Measurements from ENCODE around the gene TXLNB. TPM values are rescaled to one million over a fixed set of nuclear protein-coding genes. Genes with fewer than 3 reads are reported as not detected.

The TXLNB gene
- total and polyA plus RNA-seq, 2 of the 4 experiments (the other 2 are of a cell fraction) = under 0.01 to 0.05 TPM

DNA sequence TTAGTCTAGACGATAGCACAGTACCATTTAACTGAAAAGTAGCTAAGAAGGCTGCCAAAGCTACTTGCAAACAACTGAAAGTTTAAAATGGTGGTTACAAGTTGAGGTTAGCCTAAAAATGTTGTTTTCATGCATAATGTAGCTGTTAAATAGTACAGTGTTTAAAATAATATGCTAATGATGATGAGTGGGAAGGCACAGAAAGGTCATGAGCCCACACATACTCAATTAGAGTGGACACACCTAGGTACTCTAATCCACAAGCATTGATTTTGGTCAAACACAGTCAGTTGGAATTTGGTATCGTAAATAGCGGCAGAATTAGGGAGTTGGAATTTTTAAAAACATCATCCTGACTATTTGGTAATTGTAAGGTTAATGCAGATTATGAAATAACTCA is 7.0 kb downstream of the TXLNB start:
- intact Hi-C loops (cut with micrococcal nuclease) (no loop called here), dilution Hi-C loops (cut with HindIII; ENCODE audit: low sequenced_read_pairs, unreplicated experiment) (no loop called here), in situ Hi-C loops (cut with MboI; ENCODE audit: low sequenced_read_pairs) (no loop called here)
- ATAC-seq (ENCODE audit: low read depth) (no peak), DNase-seq (no peak)
- POLR2A ChIA-PET (ENCODE audit: unreplicated experiment) = no interaction called here
- Histone ChIP-seq H4K5ac (ENCODE audit: low read depth, low read length) (no peak overlapping the region), H2BK5ac (ENCODE audit: low read depth, low read length, poor library complexity, severe bottlenecking) (no peak overlapping the region), H3K4me2 (ENCODE audit: low read depth, low read length) (no peak overlapping the region), H3K36me3 (ENCODE audit: control insufficient read depth, insufficient read depth, low read length) (no peaks in the 10 kb centered on the region), H3K9me3 (ENCODE audit: control insufficient read depth, insufficient read depth, low read length) (no peaks in the 10 kb centered on the region), H3K4me1 (ENCODE audit: control insufficient read depth, insufficient read depth, low read length) (no peaks in the 10 kb centered on the region), H3K4ac (ENCODE audit: low read depth, low read length) (no peak overlapping the region), H3K27me3 (ENCODE audit: control insufficient read depth, insufficient read depth, low read length) (no peaks in the 10 kb centered on the region), H2AK5ac (ENCODE audit: low read depth, low read length) (no peak overlapping the region), H2AFZ (replicated peaks; ENCODE audit: low read length, poor library complexity) (no peak overlapping the region), H2BK20ac (ENCODE audit: low read depth, low read length) (no peak overlapping the region), H3K23ac (ENCODE audit: low read depth, low read length) (no peak overlapping the region), H3K18ac (ENCODE audit: low read depth, low read length) (no peak overlapping the region), H2BK15ac (ENCODE audit: low read depth, low read length) (no peak overlapping the region), H3K14ac (replicated peaks; ENCODE audit: low read depth, low read length) (no peak overlapping the region), H3K79me1 (ENCODE audit: low read depth in 1 of 2, low read length in 2 of 2) (no peaks in the 10 kb centered on the region), H3K9me1 (ENCODE audit: insufficient read depth, low read length) (no peaks in the 10 kb centered on the region), H4K8ac (ENCODE audit: low read depth in 2 of 2, low read length in 2 of 2) (no peak overlapping the region), H2AK9ac (replicated peaks; ENCODE audit: low read depth, low read length, poor library complexity) (no peak overlapping the region), H4K20me1 (ENCODE audit: insufficient read depth, low read length) (no peaks in the 10 kb centered on the region), H4K91ac (ENCODE audit: insufficient read depth, low read depth, low read length) (no peak overlapping the region), H3K9ac (ENCODE audit: low read depth, low read length) (no peak overlapping the region), H2BK120ac (ENCODE audit: low read depth, low read length) (no peak overlapping the region), H3K27ac (ENCODE audit: insufficient read depth, low read length) (no peak overlapping the region), H3K4me3 (ENCODE audit: insufficient read depth, low read depth, low read length) (no peak overlapping the region), H3K56ac (ENCODE audit: extremely low read depth, insufficient read depth, low read length) (no peak overlapping the region)
- no TSS peak for BruUV-seq (replicated peaks)
- CTCF ChIA-PET = no interaction called here
- WGBS, 2 experiments (ENCODE audit: extremely low coverage in 2 of 2, insufficient read length in 1 of 2) = no CpG with 5 or more reads among the region's 3 CpGs
- TF ChIP-seq POLR2A (IDR thresholded peaks at IDR 0.05; ENCODE audit: low read depth, low read length) (no peak), CTCF (conservative IDR thresholded peaks at IDR 0.05; ENCODE audit: low read depth, low read length) (no peak), BHLHE40 (IDR thresholded peaks at IDR 0.05; ENCODE audit: low read depth, low read length) (no peak), MAZ (IDR thresholded peaks at IDR 0.05; ENCODE audit: borderline replicate concordance, low read depth, low read length) (no peak), MXI1 (IDR thresholded peaks at IDR 0.05; ENCODE audit: borderline replicate concordance, low read depth, low read length) (no peak), SMC3 (IDR thresholded peaks at IDR 0.05; ENCODE audit: low read depth, low read length) (no peak), CEBPB (IDR thresholded peaks at IDR 0.05; ENCODE audit: low read depth, low read length) (no peak), RAD21 (IDR thresholded peaks at IDR 0.05; ENCODE audit: low read length) (no peak), CHD1 (IDR thresholded peaks at IDR 0.05; ENCODE audit: low read depth, low read length) (no peak), RCOR1 (IDR thresholded peaks at IDR 0.05; ENCODE audit: insufficient replicate concordance, low read length) (no peak), MAFK (IDR thresholded peaks at IDR 0.05; ENCODE audit: low read depth, low read length) (no peak), NFE2L2 (IDR thresholded peaks at IDR 0.05; ENCODE audit: low read depth, low read length) (no peak), FOS (IDR thresholded peaks at IDR 0.05; ENCODE audit: low read depth, low read length) (no peak), RFX5 (IDR thresholded peaks at IDR 0.05; ENCODE audit: low read depth, low read length) (no peak)
- TF ChIP-seq, protein P1, sequence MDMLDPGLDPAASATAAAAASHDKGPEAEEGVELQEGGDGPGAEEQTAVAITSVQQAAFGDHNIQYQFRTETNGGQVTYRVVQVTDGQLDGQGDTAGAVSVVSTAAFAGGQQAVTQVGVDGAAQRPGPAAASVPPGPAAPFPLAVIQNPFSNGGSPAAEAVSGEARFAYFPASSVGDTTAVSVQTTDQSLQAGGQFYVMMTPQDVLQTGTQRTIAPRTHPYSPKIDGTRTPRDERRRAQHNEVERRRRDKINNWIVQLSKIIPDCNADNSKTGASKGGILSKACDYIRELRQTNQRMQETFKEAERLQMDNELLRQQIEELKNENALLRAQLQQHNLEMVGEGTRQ (IDR thresholded peaks at IDR 0.05; ENCODE audit: low read depth, low read length) = no peak
- TF ChIP-seq, protein P2, sequence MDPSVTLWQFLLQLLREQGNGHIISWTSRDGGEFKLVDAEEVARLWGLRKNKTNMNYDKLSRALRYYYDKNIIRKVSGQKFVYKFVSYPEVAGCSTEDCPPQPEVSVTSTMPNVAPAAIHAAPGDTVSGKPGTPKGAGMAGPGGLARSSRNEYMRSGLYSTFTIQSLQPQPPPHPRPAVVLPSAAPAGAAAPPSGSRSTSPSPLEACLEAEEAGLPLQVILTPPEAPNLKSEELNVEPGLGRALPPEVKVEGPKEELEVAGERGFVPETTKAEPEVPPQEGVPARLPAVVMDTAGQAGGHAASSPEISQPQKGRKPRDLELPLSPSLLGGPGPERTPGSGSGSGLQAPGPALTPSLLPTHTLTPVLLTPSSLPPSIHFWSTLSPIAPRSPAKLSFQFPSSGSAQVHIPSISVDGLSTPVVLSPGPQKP (IDR thresholded peaks at IDR 0.05; ENCODE audit: borderline replicate concordance, low read depth, low read length) = no peak
